ENCODE measurements around the gene EHD2. TPM values are rescaled to one million over a fixed set of nuclear protein-coding genes. Genes with fewer than 3 reads are reported as not detected.

The EHD2 gene
- total RNA-seq, 1 donor from 2014 or later: 53.4 TPM

DNA sequence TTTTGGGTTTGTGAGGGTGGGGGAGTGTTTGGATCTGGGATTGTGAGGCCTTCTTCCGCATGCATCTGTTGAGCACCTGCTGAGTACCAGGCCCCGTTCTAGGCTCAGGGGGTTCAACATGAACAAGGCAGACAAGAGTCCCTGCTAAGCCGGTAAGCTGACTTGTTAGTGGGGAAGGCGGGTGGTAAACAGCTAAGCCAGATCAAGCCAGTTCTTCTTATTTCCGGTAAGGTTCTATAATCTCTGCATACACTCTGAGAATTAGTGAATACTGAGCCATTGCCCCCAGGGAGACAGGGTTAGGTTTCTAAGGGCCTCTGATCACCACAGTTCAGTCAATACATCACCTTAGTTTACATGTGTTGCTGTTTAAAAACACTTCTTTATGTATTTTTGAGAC is 9.9 kb upstream of the EHD2 start:
- H3K36me3 ChIP-seq (ENCODE audit: control insufficient read depth, insufficient read depth, low read length): peaks cover 16% of the 10 kb centered on the region
- TF ChIP-seq, protein P1, sequence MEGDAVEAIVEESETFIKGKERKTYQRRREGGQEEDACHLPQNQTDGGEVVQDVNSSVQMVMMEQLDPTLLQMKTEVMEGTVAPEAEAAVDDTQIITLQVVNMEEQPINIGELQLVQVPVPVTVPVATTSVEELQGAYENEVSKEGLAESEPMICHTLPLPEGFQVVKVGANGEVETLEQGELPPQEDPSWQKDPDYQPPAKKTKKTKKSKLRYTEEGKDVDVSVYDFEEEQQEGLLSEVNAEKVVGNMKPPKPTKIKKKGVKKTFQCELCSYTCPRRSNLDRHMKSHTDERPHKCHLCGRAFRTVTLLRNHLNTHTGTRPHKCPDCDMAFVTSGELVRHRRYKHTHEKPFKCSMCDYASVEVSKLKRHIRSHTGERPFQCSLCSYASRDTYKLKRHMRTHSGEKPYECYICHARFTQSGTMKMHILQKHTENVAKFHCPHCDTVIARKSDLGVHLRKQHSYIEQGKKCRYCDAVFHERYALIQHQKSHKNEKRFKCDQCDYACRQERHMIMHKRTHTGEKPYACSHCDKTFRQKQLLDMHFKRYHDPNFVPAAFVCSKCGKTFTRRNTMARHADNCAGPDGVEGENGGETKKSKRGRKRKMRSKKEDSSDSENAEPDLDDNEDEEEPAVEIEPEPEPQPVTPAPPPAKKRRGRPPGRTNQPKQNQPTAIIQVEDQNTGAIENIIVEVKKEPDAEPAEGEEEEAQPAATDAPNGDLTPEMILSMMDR (IDR thresholded peaks at IDR 0.05; ENCODE audit: insufficient read depth, low read length, severe bottlenecking): no peak
- no peaks in the 10 kb centered on the region for H3K27me3 ChIP-seq (ENCODE audit: control insufficient read depth, insufficient read depth, low read length)
- no peak for DNase-seq (ENCODE audit: low read depth)
- no peak for FAIRE-seq
- H3K4me3 ChIP-seq (ENCODE audit: low read depth, low read length): no peak overlapping the region

DNA sequence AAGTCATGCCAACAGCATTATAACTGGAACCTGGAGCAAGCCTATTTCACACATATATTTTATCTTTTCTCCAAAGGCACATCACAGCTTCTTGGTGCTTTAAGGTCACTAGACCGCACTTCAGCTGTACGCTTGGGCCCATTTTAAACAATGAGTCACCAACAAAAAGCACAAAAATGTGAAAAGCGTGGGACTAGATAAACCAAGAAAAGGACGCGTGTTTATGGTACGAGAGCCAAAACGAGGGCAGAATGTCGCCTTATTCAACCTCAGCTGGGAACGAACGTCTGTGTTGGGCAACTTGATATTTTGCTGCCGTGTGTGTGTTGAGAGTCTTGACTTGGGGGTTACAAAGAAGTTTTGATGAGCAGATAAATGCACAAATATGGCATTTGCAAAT is 9.2 kb upstream of the EHD2 start:
- Histone ChIP-seq H3K4me3 (ENCODE audit: low read depth, low read length) (no peak overlapping the region), H3K36me3 (ENCODE audit: control insufficient read depth, insufficient read depth, low read length) (peaks cover 9% of the 10 kb centered on the region), H3K27me3 (ENCODE audit: control insufficient read depth, insufficient read depth, low read length) (no peaks in the 10 kb centered on the region)
- TF ChIP-seq, protein P1 (IDR thresholded peaks at IDR 0.05; ENCODE audit: insufficient read depth, low read length, severe bottlenecking): no peak
- no peak for FAIRE-seq
- DNase-seq (ENCODE audit: low read depth): no peak

- DNase-seq (ENCODE audit: low read depth) (peak; percentile 15), FAIRE-seq (no peak)
- TF ChIP-seq, protein P1 (IDR thresholded peaks at IDR 0.05; ENCODE audit: insufficient read depth, low read length, severe bottlenecking): no peak
- Histone ChIP-seq H3K4me3 (ENCODE audit: low read depth, low read length) (no peak overlapping the region), H3K27me3 (ENCODE audit: control insufficient read depth, insufficient read depth, low read length) (no peaks in the 10 kb centered on the region), H3K36me3 (ENCODE audit: control insufficient read depth, insufficient read depth, low read length) (peaks cover 3% of the 10 kb centered on the region)
These were observed 8.6 kb upstream of the EHD2 start for GRCh38 chr19:47704656-47705055.

DNA sequence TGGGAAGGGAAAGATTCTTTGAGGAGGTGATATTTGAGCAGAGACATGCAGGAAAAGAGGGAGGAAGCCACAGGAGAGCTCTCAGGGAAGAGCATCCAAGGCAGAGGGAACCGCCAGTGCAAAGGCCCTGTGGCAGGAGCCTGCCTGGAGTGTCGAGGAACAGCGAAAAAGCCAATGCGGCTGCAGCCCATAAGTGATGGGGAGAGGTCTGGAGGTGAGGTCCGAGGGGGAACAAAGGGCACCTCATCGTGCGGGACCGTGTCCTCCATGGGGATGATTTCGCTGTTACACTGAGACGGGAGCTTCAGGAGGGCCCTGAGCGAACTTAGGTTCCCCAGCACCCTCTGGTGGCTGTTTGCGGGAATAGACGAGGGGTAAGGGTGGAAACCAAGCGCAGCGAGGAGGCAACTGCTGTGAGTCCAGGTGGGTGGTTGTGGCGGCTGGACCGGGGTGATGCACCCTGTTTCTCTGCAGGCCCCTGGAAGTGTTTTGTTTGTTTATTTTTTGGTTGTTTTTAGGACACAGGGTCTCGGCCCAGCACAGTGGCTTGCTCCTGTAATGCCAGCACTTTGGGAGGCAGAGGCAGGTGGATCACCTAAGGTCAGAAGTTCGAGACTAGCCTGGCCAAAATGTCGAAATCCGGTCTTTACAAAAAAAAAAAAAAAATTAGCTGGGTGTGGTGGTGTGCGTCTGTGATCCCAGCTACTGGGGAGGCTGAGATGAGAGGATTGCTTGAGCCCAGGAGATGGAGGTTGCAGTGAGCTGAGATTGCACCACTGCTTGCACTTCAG is 5.9 kb upstream of the EHD2 start:
- DNase-seq (ENCODE audit: low read depth) (peak; percentile 62), FAIRE-seq (no peak)
- TF ChIP-seq, protein P1 (IDR thresholded peaks at IDR 0.05; ENCODE audit: insufficient read depth, low read length, severe bottlenecking): peak; percentile 88
- no peak overlapping the region for H3K4me3 ChIP-seq (ENCODE audit: low read depth, low read length)
- no peaks in the 10 kb centered on the region for H3K27me3 ChIP-seq (ENCODE audit: control insufficient read depth, insufficient read depth, low read length)
- peaks cover 2% of the 10 kb centered on the region for H3K36me3 ChIP-seq (ENCODE audit: control insufficient read depth, insufficient read depth, low read length)

- TF ChIP-seq, protein P1 (IDR thresholded peaks at IDR 0.05; ENCODE audit: insufficient read depth, low read length, severe bottlenecking): no peak
- Histone ChIP-seq H3K27me3 (ENCODE audit: control insufficient read depth, insufficient read depth, low read length) (no peaks in the 10 kb centered on the region), H3K36me3 (ENCODE audit: control insufficient read depth, insufficient read depth, low read length) (peaks cover 11% of the 10 kb centered on the region), H3K4me3 (ENCODE audit: low read depth, low read length) (no peak overlapping the region)
- FAIRE-seq: no peak
- no peak for DNase-seq (ENCODE audit: low read depth)
These were observed 1.5 kb upstream of the EHD2 start for GRCh38 chr19:47711652-47712242.
